ENCODE data around the gene MORN3. TPM values are rescaled to one million over a fixed set of nuclear protein-coding genes. Genes with fewer than 3 reads are reported as not detected.
A peak's percentile ranks its signal among the peaks of the same experiment; 100 is the strongest.
"Not testable (repeated sequence)": the region's sequence is repeated elsewhere in the genome, so short reads cannot be mapped to it uniquely, and the experiment has no call there.

Gene MORN3
- total and polyA plus RNA-seq, 9 of the 15 experiments (the other 6 are each of a cell fraction or from before 2014, with no cell fraction given) = 0.09 to 0.27 (median 0.20) TPM

DNA sequence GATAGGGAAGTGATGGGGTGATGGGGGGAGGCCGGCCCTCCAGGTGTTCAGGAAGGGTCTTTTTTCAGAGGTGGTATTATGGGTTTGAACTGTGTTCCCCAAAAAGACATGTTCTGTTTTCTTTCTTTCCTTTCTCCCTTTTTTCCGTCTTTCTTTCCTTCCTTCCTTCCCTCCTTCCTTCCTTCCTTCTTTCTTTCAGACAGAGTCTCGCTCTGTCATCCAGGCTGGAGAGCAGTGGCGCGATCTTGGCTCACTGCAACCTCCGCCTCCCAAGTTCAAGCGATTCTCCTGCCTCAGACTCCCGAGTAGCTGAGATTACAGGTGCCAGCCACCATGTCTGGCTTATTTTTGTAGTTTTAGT lies 39.6 kb upstream of the MORN3 start:
- in situ Hi-C loops (cut with MboI); H3K27me3 ChIP-seq (ENCODE audit: control insufficient read depth in 2 of 2, insufficient read depth in 2 of 2, low read length in 2 of 2); H4K20me1 ChIP-seq (replicated peaks; ENCODE audit: control insufficient read depth, insufficient read depth, low read length); H3K36me3 ChIP-seq (ENCODE audit: control insufficient read depth, insufficient read depth, low read length); DNase-seq (ENCODE audit: extremely low read depth in 1 of 4, low spot score in 3 of 4); H3K4me3 ChIP-seq; BruUV-seq (replicated peaks); H3K9me3 ChIP-seq (replicated peaks; ENCODE audit: control insufficient read depth, insufficient read depth, low read depth, low read length); FAIRE-seq; CTCF ChIA-PET (ENCODE audit: low intra/inter-chr PET ratio); intact Hi-C loops (cut with micrococcal nuclease); H3K9me1 ChIP-seq (ENCODE audit: control insufficient read depth, insufficient read depth, low read length); H3K27ac ChIP-seq (ENCODE audit: extremely low read depth, low read depth, low read length); POLR2A ChIA-PET; H2AFZ ChIP-seq (ENCODE audit: low read depth, low read length); H3K4me2 ChIP-seq (ENCODE audit: insufficient read depth, low read length); H3K9ac ChIP-seq (ENCODE audit: insufficient read depth in 1 of 2, low read depth in 2 of 2, low read length in 2 of 2); ATAC-seq: not testable (repeated sequence)
- Histone ChIP-seq H3K4me1 (replicated peaks in 1 of 2; ENCODE audit: control insufficient read depth in 2 of 2, insufficient read depth in 2 of 2, low read length in 2 of 2) (peaks cover 13 to 26% of the 10 kb centered on the region in 2 experiments; a peak in 3 of 5 replicates), H3K79me2 (ENCODE audit: control insufficient read depth, insufficient read depth, low read length) (peaks cover 14% of the 10 kb centered on the region)
- WGBS (ENCODE audit: insufficient coverage, low coverage, missing lambda C conversion rate) = 68% methylated on average over 8 of the region's 8 CpGs

GRCh38 chr12:121708313-121709063 lies 39.0 kb upstream of the MORN3 start:
- CTCF ChIA-PET (ENCODE audit: low intra/inter-chr PET ratio) = no interaction called here
- no TSS peak for BruUV-seq (replicated peaks)
- 54% methylated on average over 7 of the region's 7 CpGs for WGBS (ENCODE audit: insufficient coverage, low coverage, missing lambda C conversion rate)

More at GRCh38 chr12:121708313-121709063, 39.0 kb upstream of the MORN3 start:
- FAIRE-seq (no peak), DNase-seq (ENCODE audit: extremely low read depth in 1 of 4, low spot score in 3 of 4) (no peak), ATAC-seq (no peak)
- H3K9me1 ChIP-seq (ENCODE audit: control insufficient read depth, insufficient read depth, low read length) = no peaks in the 10 kb centered on the region
- no peaks in the 10 kb centered on the region for H3K9me3 ChIP-seq (replicated peaks; ENCODE audit: control insufficient read depth, insufficient read depth, low read depth, low read length)
- no peak overlapping the region for H3K4me2 ChIP-seq (ENCODE audit: insufficient read depth, low read length)
- no peak overlapping the region for H3K9ac ChIP-seq (ENCODE audit: insufficient read depth in 1 of 2, low read depth in 2 of 2, low read length in 2 of 2)
- intact Hi-C loops (cut with micrococcal nuclease) (no loop called here), in situ Hi-C loops (cut with MboI) (no loop called here)
- H3K27ac ChIP-seq (ENCODE audit: extremely low read depth, low read depth, low read length) = no peak overlapping the region
- POLR2A ChIA-PET = no interaction called here
- H3K36me3 ChIP-seq (ENCODE audit: control insufficient read depth, insufficient read depth, low read length) = no peaks in the 10 kb centered on the region
- no peak overlapping the region for H3K4me3 ChIP-seq
- no peak overlapping the region for H2AFZ ChIP-seq (ENCODE audit: low read depth, low read length)
- no peaks in the 10 kb centered on the region for H4K20me1 ChIP-seq (replicated peaks; ENCODE audit: control insufficient read depth, insufficient read depth, low read length)
- H3K4me1 ChIP-seq (replicated peaks in 1 of 2; ENCODE audit: control insufficient read depth in 2 of 2, insufficient read depth in 2 of 2, low read length in 2 of 2) = peaks cover 7 to 22% of the 10 kb centered on the region in 2 experiments; a peak in 3 of 5 replicates
- H3K27me3 ChIP-seq (ENCODE audit: control insufficient read depth in 2 of 2, insufficient read depth in 2 of 2, low read length in 2 of 2) = no peaks in the 10 kb centered on the region
- H3K79me2 ChIP-seq (ENCODE audit: control insufficient read depth, insufficient read depth, low read length) = peaks cover 8% of the 10 kb centered on the region
- TF ChIP-seq ZNF583 (CRISPR knock-in tag; IDR thresholded peaks at IDR 0.05) = no peak
- peak; percentile 67; the same call in 1 of the 2 replicates for TF ChIP-seq ZKSCAN1 (IDR thresholded peaks at IDR 0.05; ENCODE audit: low read depth, low read length)
- no peak for TF ChIP-seq FOXO4 (CRISPR knock-in tag; IDR thresholded peaks at IDR 0.05)
- no peak for TF ChIP-seq CEBPG (CRISPR knock-in tag; IDR thresholded peaks at IDR 0.05)
- no peak for TF ChIP-seq CEBPG (tag; conservative IDR thresholded peaks at IDR 0.05 in 1 of 2, IDR thresholded peaks at IDR 0.05 in 1 of 2)
